NCI-H1930 (cell line): ENCODE results near the gene CEL.
"Not testable (repeated sequence)": the region's sequence is repeated elsewhere in the genome, so short reads cannot be mapped to it uniquely, and the experiment has no call there.

Source experiments
- DNase-seq, 2 experiments: peaks; one replicate each; lab custom pipeline; 2025; lab: John Stamatoyannopoulos, UW

The CEL gene

DNA sequence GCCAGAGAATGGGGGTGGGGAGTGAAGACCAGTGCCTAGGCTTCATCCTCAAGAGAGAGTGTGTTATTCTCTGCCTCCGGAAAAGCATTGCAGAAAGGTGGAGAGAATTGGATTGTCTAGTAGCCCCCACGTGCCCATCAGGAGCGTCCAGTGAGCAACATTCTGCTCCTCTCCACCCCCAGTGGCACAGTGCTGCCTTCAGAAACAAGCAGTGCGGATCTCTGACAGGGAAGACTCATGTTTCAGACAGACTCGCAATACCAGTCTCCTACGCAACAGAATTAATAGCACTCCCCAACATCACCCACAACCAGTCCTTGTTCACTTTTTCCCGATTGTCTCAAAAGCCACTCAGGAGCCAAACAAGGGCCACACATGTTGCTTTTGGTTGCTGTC, 14.9 kb upstream of the CEL start:
- DNase-seq = no peak

DNA sequence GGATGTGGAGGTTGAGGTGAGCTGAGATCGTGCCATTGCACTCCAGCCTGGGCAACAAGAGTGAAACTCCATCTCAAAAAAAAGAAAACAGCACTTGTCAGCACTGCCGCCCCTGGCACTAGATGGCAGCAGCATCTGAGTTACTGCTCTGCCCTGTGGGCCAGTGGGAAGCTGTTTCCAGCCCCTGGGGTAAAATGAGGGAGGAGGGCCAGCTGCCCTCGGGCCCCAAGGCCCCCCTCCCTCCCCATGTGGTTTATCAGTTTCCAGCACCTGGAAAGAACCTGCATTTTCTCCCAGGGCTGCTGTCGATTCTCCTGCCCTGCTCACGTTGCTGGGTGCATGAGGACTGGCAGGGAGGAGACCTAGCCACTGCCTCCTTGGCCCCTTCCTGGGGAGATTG, 13.2 kb upstream of the CEL start:
- DNase-seq = no peak

- DNase-seq = no peak
Observed at GRCh38 chr9:133049043-133049442, 12.7 kb upstream of the CEL start.

GRCh38 chr9:133050142-133050541, 11.6 kb upstream of the CEL start:
- no peak for DNase-seq

GRCh38 chr9:133050781-133051180, 11.0 kb upstream of the CEL start:
- no peak for DNase-seq

DNA sequence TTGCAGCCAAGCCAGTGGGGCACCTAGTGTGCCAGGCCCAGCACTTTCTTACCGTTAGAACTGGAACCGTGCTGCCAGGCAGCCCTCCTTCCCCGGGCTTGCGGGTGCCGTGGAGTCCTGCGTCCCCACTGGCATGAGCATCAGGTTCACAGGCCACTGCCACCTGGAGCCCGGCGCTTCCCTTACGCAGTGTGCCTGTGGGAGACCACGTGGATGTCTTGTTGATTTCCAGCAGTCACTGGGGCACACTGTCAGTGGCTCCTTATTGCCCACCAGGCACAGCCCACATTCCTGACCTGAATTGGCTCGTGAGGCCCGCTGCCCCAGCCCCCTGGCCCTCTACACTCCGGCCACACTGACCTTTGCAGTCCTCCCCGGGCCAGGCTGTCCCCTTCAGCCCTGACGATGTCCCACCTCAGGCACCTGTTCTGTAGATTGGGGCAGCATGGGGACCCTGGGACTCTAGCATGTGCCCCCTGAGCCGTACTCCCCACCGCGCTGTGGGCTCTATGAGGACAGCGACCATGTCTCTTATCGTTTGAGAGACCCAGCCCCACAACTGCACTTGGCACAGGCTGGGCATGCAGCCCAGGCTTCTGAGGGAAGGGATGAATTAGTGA, 10.4 kb upstream of the CEL start:
- no peak for DNase-seq

DNA sequence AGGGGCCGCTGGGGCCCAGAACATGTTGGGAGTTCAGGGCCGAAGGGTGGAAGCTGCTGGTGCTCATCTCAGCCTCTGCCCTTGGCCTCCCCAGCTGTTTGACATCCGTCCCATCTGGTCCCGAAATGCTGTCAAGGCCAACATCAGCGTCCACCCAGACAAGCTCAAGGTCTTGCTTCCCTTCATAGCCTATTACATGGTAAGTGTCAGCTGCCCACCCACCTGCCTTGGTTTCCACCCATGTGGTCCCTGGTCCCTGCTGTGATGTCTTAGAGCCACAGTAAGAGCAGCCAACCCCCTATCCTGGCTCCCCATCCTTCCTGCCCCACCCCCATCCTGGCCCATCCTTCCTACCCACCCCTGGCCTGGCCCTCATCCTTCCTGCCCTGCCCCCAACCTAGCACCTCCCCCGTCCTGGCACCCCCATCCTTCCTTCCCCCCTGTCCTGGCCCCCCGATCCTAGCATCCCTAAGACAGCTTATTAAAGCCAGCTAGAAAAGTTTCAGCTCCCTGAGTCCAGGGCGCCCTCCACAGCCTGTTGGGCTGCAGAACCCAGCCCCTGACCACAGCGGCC, 9.7 kb upstream of the CEL start:
- no peak for DNase-seq

DNA sequence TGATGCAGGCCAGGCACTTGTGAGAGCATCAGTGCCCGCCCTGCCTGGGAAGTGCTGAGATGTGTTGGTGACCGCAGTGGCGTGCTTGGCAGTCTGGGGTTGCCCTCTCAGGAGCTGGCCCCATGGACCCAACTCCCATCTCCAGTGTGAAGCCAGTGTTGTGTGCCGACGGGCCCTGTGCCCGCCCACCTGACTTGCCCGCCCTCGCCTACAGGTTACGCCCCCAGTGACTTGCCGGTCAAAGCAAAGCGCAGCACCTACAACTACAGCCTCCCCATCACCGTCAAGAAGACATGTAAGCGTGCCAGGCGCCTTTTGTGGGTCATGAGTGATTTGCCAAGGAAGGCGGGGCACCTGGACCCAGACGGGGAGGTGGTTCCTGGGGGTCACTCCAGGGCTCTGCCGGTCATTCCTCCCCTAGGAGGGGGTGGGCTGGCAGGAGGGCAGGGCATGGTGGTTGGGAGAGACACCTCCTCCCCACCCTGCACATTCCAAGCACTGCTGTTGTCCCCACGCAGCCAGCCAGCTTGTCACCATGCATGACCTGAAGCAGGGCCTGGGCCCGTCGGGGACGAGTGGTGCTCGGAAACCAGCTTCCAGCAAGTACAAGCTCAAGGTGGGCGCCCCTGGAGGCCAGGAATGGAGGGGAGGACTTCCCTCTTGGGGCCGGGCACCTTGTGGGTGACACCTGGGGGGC, 7.4 kb upstream of the CEL start:
- DNase-seq = no peak

- DNase-seq = no peak
Observed at GRCh38 chr9:133054966-133055365, 6.8 kb upstream of the CEL start.

DNA sequence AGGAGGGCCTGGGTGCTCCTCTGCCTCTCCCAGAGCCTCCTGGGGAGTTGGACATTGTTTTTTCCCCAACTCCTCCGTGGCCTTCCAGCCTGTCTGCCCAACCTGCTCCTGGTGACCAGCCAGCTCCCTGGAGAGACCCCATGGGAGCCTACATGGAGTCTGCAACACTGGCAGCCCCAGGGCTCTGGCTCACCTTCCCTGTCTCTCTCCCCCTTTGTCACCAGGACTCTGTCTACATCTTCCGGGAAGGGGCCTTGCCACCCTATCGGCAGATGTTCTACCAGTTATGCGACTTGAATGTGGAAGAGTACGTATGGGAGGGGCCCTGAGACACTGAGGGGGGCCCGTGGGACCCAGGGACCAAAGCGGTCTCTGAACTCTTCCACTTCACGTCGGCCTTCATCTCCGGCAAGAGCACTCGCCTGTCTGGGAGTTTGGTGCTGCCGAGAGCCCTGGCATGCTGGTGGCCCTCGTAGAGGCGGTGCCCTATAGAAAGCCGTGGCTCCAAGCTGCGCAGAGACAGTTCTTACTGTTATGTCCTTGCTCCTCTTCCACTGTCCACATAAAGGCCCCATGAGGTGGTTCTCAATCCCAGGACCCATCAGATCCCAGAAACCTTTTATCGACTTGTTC, 5.9 kb upstream of the CEL start:
- DNase-seq = no peak

GRCh38 chr9:133056533-133056932, 5.2 kb upstream of the CEL start:
- DNase-seq = no peak

DNA sequence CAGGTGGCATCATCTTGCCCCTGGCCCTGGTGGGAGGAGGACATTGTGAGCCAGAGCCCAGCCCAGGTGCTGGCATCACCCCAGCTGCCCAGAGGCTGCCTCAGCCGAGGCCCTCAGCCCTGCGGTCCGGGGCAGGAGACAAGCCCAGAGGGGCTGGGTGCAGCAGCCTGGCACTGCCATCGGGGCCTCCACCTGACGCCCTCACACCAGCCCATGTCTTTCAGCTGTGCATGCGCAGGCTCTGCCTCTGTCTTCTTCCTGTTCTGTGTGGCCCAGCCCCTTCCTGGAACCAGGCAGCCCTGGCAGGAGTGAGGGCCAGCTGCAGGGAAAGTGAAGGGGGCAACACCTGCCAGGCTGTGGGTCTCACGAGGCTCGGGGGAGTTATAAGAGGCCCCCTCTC, 4.8 kb upstream of the CEL start:
- DNase-seq = no peak

- no peak for DNase-seq
Observed at GRCh38 chr9:133057553-133057952, 4.2 kb upstream of the CEL start.

DNA sequence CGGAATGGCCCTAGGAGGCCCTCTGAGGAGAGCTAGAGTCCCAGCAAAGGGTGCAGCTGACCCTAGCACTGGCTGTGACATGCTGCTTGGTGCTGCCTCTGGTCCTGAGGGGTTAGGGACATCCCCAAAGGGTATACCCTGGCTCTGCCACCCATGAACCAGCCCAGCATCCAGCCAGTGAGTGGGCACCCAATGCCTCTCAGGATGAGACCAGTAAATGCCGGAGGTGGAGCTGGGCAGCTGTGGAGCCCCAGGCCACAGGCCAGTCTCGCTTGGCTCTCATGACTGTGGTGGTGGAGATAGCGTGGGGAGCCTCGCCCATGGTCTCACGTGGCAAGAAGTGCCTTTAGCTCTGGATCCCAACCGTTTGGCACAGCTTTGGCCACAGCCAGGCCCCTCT, 3.7 kb upstream of the CEL start:
- DNase-seq = no peak

DNA sequence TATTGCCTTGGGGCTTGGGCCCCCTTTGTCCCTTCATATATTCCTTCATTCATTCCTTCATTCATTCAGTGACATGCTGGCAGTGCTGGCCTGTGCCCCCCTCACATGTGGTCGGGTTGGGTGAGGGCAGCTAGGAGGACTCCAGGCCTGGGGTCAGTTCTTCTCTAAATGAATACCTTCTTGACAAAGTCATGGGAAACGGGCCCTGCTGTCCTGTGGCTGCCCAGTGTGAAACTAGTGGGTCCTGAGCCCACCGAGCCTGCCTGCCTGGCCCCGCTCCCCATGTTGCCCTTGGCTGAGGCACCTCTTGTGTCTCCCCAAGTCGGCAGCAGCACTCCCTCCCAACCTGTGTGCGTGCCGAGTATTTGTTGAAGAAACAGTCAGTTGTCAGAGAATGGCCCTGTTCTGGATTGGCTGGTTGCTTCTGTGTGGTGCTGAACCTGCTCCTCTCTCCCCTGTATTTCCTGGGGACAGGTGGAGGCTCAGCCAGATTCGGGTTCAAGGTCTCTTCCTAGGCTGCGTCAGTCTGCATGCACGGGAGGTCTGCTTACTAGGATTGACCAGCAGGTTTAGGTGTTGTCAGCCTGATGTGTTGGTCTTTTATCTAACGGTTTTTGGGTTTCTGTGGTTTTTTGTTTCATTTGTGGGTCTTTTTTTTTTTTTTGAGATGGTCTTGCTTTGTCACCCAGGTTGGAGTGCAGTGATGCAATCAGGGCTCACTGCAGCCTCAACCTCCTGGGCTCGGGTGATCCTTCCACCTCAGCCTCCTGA, 3.0 kb upstream of the CEL start:
- DNase-seq = no peak

GRCh38 chr9:133059623-133060022, 2.2 kb upstream of the CEL start:
- DNase-seq = no peak

GRCh38 chr9:133060417-133060841, 1.4 kb upstream of the CEL start:
- DNase-seq = no peak

DNA sequence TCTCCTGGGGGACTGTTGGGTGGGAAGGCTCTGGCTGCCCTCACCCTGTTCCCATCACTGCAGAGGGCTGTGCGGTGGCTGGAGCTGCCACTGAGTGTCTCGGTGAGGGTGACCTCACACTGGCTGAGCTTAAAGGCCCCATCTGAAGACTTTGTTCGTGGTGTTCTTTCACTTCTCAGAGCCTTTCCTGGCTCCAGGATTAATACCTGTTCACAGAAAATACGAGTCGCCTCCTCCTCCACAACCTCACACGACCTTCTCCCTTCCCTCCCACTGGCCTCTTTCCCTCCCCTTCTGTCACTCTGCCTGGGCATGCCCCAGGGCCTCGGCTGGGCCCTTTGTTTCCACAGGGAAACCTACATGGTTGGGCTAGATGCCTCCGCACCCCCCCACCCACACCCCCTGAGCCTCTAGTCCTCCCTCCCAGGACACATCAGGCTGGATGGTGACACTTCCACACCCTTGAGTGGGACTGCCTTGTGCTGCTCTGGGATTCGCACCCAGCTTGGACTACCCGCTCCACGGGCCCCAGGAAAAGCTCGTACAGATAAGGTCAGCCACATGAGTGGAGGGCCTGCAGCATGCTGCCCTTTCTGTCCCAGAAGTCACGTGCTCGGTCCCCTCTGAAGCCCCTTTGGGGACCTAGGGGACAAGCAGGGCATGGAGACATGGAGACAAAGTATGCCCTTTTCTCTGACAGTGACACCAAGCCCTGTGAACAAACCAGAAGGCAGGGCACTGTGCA, 590 bp upstream of the CEL start:
- DNase-seq = not testable (repeated sequence)

DNA sequence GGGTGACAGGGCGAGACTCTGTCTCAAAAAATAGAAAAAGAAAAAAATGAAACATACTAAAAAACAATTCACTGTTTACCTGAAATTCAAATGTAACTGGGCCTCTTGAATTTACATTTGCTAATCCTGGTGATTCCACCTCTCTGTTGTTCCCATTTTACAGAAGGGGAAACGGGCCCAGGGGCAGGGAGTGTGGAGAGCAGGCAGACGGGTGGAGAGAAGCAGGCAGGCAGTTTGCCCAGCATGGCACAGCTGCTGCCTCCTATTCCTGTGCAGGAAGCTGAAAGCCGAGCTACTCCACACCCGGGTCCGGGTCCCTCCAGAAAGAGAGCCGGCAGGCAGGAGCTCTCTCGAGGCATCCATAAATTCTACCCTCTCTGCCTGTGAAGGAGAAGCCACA, 788 bp downstream of the CEL start:
- not testable (repeated sequence) for DNase-seq

DNA sequence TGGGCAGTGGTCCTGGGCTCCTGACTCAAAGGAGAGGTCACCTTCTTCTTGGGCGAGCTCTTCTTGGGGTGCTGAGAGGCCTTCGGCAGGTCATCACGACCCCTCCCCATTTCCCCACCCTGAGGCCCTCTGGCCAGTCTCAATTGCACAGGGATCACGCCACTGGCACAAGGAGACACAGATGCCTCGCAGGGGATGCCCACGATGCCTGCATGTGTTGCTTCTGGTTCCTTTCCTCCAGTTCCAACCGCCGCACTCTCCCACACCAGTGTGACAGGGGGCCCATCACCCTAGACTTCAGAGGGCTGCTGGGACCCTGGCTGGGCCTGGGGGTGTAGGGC, 1.3 kb downstream of the CEL start:
- no peak for DNase-seq

DNA sequence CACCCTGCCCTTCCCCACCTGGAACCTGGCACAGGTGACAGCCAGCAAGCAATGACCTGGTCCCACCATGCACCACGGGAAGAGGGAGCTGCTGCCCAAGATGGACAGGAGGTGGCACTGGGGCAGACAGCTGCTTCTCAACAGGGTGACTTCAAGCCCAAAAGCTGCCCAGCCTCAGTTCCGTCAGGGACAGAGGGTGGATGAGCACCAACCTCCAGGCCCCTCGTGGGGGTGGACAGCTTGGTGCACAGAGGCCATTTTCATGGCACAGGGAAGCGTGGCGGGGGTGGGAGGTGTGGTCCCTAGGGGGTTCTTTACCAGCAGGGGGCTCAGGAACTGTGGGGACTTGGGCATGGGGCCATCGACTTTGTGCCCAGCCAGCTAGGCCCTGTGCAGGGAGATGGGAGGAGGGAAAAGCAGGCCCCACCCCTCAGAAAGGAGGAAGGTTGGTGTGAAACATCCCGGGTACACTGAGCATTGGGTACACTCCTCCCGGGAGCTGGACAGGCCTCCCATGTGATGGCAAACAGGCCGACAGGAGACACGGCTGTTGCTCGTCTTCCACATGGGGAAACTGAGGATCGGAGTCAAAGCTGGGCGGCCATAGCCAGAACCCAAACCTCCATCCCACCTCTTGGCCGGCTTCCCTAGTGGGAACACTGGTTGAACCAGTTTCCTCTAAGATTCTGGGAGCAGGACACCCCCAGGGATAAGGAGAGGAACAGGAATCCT, 1.9 kb downstream of the CEL start:
- DNase-seq = no peak
